HG03066 (cell line): ENCODE data around the gene NUDT15.

Experiments
- ATAC-seq: cut with Tn5 transposase; IDR thresholded peaks from one replicate; pipeline ENCODE4 v1.9.1; 2021; ENCODE audit warnings: low read depth; ENCODE audit not compliant: unreplicated experiment

Gene NUDT15

DNA sequence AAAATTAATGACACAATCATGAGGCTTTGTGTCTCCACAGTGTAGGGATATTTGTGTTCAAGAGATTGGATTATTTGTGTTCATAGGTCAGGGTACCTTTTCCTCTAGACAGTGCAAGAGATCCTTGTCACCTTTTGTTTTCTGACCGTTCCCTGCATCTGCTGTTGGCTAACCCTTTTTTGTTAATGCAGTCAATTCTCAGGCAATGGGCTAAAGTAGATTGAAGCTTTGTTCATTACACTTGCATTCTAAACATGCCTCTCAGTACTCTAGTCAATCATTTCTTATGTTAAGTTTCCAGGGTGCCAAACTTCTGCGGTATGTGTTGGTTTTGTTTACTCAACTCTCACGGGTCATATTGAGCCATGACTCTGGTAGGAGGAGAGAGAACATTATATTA lies 59.1 kb downstream of the NUDT15 start:
- no peak for ATAC-seq
